Omental fat pad (tissue), 4 donors: Measurements from ENCODE around the gene TRABD2B. TPM values are rescaled to one million over a fixed set of nuclear protein-coding genes. Genes with fewer than 3 reads are reported as not detected.

Experiments used
- ATAC-seq: fragments of 150-250 bp; one replicate; pipeline ENCODE4 v1.9.1; 2016; ENCODE audit warnings: mild to moderate bottlenecking, moderate library complexity; ENCODE audit not compliant: low FRiP score
- DNase-seq: peaks from one replicate; pipeline ENCODE4 v3.0.0-alpha.2; 2019; ENCODE audit warnings: low spot score
- total RNA-seq, 4 donors: library from RNA; depleted of rRNA; stranded (reverse); fragments of >200 nt; gene quantifications; one replicate each; pipeline ENCODE4 v1.1.0, GENCODE V29; 2016
- TF ChIP-seq, protein P1 (sequence below), 3 donors: fragments of 450-650 bp; IDR thresholded peaks; one replicate each; pipeline ENCODE4 v1.5.1; 2016 to 2017; ENCODE audit warnings: antibody characterized with exemption in 3 of 3, mild to moderate bottlenecking in 3 of 3, moderate library complexity in 2 of 3

TRABD2B gene
- total RNA-seq, 4 donors from 2014 or later = 0.82 to 3.0 (median 1.8) TPM

DNA sequence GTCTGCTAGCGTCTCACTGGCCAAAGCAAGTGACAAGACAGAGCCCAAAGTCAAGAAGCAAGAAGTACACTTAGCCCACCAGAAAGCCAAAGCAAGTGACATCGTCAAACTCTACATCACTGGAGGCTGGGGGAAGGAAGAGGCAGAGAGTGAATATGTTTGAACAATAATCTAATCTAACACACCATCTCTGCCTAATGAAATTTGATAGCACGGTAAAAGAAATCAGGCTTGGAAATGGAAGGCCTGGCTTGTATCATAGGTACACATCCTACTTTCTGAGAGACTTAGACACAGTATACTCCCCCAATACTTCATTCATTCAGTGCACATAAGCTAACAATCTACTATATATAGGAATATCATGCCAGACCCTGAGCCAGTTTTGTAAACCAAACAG is 26.3 kb downstream of the TRABD2B start:
- no peak for ATAC-seq
- TF ChIP-seq, protein P1, sequence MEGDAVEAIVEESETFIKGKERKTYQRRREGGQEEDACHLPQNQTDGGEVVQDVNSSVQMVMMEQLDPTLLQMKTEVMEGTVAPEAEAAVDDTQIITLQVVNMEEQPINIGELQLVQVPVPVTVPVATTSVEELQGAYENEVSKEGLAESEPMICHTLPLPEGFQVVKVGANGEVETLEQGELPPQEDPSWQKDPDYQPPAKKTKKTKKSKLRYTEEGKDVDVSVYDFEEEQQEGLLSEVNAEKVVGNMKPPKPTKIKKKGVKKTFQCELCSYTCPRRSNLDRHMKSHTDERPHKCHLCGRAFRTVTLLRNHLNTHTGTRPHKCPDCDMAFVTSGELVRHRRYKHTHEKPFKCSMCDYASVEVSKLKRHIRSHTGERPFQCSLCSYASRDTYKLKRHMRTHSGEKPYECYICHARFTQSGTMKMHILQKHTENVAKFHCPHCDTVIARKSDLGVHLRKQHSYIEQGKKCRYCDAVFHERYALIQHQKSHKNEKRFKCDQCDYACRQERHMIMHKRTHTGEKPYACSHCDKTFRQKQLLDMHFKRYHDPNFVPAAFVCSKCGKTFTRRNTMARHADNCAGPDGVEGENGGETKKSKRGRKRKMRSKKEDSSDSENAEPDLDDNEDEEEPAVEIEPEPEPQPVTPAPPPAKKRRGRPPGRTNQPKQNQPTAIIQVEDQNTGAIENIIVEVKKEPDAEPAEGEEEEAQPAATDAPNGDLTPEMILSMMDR (IDR thresholded peaks at IDR 0.05) = no peak
- no peak for DNase-seq

- TF ChIP-seq, protein P1 (IDR thresholded peaks at IDR 0.05) = no peak
- ATAC-seq (no peak), DNase-seq (no peak)
Observed at GRCh38 chr1:47969478-47969877, 27.7 kb downstream of the TRABD2B start.

DNA sequence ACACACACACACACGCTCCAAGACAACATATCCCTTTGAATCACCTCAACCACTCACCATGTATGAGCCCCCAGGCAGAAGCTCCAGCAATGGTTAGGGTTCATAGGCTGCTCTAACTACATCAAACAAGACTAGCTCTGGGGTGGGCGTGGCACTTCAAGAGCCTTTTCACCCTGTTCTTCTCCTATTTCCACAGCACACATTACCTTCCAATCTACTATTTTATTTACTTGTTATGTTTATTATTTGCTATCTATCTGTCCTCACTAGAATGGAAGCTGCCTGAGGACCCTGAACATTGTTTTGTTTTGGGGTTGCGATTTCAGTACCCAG is 28.7 kb downstream of the TRABD2B start:
- DNase-seq (no peak), ATAC-seq (no peak)
- TF ChIP-seq, protein P1 (IDR thresholded peaks at IDR 0.05) = no peak

DNA sequence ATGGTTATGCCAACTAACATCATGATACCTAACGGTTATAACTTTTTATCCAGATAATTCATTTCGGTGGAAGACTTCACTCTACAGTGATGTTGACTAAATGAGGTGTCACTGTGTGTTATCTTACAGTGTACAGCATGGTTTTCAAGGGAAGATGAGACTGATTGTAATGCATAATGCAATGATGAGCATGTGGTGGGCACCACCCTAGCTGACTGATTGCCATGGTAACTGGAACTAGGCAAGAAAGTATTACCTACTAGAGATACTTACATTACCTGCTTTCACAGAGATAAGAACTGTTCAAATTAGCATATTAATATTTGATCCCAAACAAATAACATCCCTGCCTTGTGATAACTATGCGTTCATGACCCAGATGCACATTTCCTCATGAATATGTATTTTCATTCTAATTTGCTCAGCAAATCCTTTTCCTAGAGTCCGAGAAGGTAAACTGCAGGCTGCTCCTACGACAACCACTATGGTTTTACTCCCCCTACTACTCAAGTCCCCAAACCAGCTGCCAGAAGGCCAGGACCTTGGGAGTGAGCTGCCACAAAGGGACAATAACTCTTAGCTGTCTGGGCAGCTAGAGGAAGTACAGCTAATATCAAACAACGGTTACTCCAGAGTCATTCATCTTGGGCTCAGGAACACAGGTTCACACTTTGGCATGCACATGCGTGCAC is 29.2 kb downstream of the TRABD2B start:
- TF ChIP-seq, protein P1 (IDR thresholded peaks at IDR 0.05) = no peak
- DNase-seq (no peak), ATAC-seq (no peak)

- ATAC-seq (no peak), DNase-seq (no peak)
- TF ChIP-seq, protein P1 (IDR thresholded peaks at IDR 0.05) = no peak
Observed at GRCh38 chr1:47965816-47966215, 31.4 kb downstream of the TRABD2B start.

DNA sequence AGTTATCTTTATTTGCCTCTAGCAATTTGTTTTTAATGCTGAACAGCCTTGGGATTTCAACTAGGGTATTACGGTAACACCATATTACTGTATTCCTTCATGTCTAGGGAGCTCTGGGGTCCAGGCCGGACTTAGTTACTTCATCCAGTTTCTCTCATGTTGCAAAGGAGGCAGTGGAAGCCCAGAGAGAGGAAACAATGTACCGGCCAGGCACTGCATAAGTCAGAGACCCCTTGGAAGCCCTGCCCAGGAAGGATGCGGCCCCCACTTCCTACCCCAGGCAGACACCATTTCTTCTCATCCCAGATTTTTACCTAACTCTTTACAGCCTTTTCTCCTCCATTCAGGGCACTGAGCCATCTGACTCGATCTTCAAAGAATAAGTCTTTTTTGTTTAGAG is 32.5 kb downstream of the TRABD2B start:
- TF ChIP-seq, protein P1 (IDR thresholded peaks at IDR 0.05) = no peak
- DNase-seq (no peak), ATAC-seq (no peak)

DNA sequence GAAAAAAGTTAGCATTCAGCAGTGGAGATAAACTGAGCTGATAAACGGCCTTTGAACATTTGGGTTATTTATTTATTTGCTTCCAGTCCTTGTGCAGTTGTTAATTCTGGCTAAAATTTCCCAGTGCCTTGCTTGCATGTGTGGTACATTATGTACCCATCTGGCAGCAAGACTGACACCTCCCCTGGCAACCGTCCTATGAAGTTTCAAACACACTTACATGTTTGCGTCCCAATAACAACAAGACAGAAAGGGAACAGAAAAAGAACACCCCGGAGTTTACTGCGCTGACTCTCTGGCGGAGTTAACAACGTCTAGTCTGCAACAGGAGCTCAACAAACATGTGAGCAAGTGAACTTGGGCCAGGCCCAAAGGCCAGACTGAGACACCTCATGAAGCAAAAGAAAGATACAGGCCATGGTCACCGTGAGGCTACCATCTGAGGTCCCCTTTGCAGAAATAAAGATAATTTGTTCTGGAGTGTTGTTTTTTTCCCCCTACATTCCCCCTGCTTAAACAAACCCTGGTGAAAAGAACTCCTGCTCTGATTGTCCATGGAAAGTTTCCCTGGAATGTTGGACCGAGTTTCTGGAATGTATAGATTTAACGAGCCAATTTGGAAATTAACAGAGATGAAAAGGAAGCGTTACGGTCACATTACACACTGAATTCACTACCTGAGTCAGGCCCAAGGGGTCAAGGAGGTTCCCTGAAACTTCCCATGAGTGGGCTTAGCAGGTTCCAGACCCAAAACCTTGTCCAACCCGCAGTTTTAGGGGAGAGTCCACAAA is 33.4 kb downstream of the TRABD2B start:
- no peak for ATAC-seq
- no peak for DNase-seq
- TF ChIP-seq, protein P1 (IDR thresholded peaks at IDR 0.05) = no peak
